Fibroblast of villous mesenchyme (primary cell): ENCODE data around the gene CHST12. TPM values are rescaled to one million over a fixed set of nuclear protein-coding genes. Genes with fewer than 3 reads are reported as not detected.
"Not testable (repeated sequence)": the region's sequence is repeated elsewhere in the genome, so short reads cannot be mapped to it uniquely, and the experiment has no call there.

Experiments used
- DNase-seq: peaks from one replicate; pipeline ENCODE4 v3.0.0-alpha.2; 2010; ENCODE audit warnings: low read depth
- H3K4me3 ChIP-seq: 2 replicates; pipeline ENCODE4 v1.5.1; 2011; ENCODE audit warnings: low read depth, mild to moderate bottlenecking, low read length
- total RNA-seq: library from RNA; depleted of rRNA; stranded (reverse); fragments of >200 nt; gene quantifications from 2 replicates; pipeline ENCODE4 v1.2.3, GENCODE V29; 2012
- TF ChIP-seq, protein P1 (sequence below): IDR thresholded peaks from 2 replicates; pipeline ENCODE4 v1.5.1; 2012; ENCODE audit warnings: low read depth, mild to moderate bottlenecking, low read length; ENCODE audit not compliant: insufficient read depth

CHST12 gene
- total RNA-seq, 1 donor, result 3.5 TPM

DNA sequence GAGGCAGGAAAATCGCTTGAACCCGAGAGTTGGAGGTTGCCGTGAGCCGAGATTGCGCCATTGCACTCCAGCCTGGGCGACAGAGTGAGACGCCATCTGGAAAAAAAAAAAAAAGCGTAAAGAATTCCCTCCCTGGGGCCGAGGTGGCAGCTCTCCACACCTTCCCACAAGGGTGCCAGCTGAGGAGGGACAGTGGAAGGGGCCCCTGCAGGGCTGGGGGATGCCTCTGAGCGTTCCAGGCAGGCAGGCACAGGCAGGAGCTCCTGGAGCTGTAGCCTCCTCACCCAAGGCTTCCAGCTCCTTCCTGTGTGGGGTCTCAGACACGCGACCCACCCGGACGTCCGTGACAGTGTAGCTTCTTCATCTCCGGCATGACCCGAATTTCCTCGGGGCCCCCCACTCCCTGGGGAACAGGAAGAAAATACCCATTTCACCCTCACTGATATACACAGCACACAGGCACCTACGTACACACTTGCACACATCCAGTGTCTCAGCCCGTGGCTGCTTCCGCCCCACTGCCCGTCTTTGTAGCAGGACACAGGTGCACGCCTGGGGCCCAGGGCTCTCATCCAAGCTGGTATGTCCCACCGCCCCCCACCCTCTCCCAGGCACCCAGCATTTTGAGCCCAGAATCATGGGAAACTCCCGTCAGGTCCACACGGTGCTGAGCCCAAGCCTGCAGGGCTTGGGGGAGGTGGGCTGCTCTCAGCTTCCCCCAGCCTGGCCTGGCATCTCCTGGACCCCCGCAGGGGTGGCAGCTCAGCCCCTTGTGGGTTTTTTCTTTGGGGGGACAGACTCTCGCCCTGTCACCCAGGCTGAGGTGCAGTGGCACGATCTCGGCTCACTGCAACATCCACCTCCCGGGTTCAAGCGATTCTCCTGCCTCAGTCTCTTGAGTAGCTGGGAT lies 47.0 kb downstream of the CHST12 start:
- TF ChIP-seq, protein P1, sequence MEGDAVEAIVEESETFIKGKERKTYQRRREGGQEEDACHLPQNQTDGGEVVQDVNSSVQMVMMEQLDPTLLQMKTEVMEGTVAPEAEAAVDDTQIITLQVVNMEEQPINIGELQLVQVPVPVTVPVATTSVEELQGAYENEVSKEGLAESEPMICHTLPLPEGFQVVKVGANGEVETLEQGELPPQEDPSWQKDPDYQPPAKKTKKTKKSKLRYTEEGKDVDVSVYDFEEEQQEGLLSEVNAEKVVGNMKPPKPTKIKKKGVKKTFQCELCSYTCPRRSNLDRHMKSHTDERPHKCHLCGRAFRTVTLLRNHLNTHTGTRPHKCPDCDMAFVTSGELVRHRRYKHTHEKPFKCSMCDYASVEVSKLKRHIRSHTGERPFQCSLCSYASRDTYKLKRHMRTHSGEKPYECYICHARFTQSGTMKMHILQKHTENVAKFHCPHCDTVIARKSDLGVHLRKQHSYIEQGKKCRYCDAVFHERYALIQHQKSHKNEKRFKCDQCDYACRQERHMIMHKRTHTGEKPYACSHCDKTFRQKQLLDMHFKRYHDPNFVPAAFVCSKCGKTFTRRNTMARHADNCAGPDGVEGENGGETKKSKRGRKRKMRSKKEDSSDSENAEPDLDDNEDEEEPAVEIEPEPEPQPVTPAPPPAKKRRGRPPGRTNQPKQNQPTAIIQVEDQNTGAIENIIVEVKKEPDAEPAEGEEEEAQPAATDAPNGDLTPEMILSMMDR, result no peak
- DNase-seq, result no peak
- H3K4me3 ChIP-seq, result no peak overlapping the region

DNA sequence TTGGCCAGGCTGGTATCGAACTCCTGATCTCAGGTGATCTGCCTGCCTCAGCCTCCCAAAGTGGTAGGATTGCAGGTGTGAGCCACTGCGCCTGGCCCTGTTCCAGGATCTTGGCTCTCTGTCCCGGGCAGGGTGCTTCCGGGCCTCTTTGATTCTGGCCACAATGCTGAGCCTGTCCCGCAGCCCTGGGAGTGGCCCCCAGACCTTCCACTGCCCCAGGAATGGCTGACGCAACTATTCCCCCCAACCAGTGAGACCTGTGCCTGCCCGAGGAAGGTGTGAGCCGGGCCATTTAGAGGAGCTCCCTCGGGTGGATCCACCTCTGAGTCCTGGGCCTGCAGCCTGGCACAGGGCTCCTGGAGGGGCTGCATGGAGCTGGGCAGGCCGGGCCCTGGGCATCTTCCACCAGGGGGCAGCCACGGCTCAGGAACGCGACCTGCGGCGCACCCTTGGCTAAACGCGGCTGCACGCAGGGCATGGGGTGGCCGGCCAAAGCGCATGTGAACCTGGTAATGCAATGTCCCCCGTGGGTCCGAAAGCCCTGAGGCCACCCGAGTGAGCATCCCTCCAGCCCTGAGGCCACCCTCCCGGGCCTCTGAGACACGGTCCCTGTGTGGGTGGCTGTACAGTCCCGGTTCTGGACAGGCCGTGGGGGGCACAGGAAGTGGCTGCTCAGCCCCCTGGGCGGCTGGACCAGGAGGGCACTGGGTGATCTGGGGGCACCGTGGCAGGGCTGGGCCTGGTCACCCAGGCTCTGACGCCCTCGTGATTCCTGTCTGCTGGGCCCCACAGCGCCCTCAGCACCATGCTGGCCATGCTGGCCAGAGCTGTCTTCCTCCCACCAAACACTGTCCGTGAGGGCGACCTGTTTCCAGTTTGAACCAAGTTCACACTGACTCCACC lies 48.0 kb downstream of the CHST12 start:
- peak; percentile 68 for DNase-seq
- H3K4me3 ChIP-seq, result peak overlapping the region; percentile 18
- TF ChIP-seq, protein P1, result peak; percentile 87

DNA sequence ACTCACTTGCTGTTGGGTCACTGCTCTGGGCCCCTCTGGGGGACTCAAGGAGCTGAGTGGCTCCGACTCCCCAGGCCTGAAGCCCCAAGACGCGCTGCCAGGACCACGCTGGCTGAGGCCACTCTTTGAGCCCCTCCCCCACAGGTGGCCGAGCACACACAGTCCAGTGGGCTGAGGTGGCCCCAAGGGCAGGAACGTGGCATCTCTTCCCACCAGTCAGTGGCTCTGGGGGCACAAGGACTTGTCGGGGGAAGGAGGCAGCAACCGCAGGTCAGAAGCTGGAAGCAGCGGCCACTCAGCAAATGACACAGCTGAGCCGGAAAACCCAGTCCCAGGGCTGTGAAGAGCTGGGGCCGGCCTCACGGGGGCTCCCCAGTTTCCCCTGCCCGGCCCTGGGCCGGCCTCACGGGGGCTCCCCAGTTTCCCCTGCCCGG lies 48.7 kb downstream of the CHST12 start:
- TF ChIP-seq, protein P1, result no peak
- no peak for DNase-seq
- no peak overlapping the region for H3K4me3 ChIP-seq

DNA sequence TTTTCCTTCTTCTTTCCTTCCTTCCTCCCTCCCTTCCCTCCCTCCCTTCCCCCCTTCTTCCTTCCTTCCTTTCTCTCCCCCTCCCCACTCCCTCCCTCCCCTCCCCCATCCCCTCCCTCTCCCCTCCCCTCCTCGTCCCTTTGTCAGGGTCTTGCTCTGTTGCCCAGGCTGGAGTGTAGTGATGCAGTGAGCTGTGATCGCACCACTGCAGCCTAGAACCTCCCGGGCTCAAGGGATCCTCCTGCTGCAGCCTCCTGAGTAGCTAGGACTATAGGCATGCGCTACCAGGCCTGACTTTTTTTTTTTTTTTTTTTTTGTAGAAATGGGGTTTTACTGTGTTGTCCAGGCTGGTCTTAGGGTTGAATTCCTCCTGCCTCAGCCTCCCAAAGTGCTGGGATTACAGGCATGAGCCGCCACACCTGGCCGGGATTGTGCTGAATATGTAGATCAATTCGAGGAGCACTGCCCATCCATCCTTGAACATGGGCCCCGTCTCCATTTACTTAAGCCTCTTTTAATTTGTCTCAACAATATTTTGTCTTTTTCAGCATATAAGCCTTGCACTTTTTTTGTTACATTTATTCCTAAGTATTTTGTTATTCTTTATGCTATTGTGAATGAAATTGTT lies 49.3 kb downstream of the CHST12 start:
- DNase-seq, result no peak
- TF ChIP-seq, protein P1, result no peak

DNA sequence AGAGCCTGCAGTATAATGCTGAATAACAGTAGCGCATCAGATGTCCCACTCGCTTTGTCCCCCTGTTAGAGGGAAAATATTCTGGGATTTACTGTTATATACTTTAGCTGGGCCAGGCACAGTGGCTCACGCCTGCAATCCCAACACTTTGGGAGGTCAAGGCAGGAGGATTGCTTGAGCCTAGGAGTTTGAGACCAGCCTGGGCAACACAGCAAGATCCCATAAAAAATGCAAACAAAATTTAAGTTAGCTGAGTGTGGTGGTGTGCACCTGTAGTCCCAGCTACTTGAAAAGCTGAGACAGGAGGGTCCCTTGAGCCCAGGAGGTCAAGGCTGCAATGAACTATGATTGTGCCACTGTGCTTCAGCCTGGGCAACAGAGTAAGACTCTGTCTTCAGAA lies 50.4 kb downstream of the CHST12 start:
- not testable (repeated sequence) for H3K4me3 ChIP-seq, DNase-seq

More for the DNA sequence above, 49.3 kb downstream of the CHST12 start:
- H3K4me3 ChIP-seq, result no peak overlapping the region

DNA sequence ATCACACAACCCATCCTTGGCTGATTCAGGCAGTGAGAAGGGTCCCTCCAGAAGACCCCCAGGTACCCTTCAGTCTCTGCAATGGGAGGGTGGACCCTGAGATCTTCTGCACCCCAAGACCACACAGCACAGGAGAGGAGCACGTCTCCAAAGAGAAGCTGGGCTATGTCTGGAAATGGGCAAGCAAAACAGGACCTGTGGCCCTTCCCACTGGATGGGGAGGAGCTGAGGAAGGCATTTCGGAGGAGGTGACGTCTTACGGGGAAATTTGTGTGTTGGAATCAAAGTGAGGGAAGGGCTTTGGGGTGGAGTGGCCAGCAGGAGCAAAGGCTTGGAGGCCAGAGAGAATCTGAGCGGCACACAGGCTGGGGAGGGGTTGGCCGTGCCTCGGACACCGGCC lies 56.3 kb downstream of the CHST12 start:
- H3K4me3 ChIP-seq, result no peak overlapping the region
- DNase-seq, result no peak
- TF ChIP-seq, protein P1, result no peak
